K562 (cell line): Measurements from ENCODE around the gene NCR1. TPM values are rescaled to one million over a fixed set of nuclear protein-coding genes. Genes with fewer than 3 reads are reported as not detected.

Source experiments
- ATAC-seq: fragments of 200-7000 bp; cut with Tn5 transposase; 3 replicates; pipeline ENCODE4 v1.9.1; 2020; ENCODE audit warnings: moderate library complexity
- BruUV-seq: library from RNA; stranded (reverse); fragments of 400-500 nt; replicated peaks from 2 replicates; lab custom pipeline; 2021; lab: Mats Ljungman, UMichigan
- CTCF ChIA-PET: fragments of 300-600 bp; formaldehyde crosslinking; extraction: SDS; loops from one replicate; lab custom pipeline; 2021; ENCODE audit warnings: low intra/inter-chr PET ratio; lab: Yijun Ruan, JAX
- POLR2A ChIA-PET: fragments of 300-600, 350-650 bp; sonication (Branson Sonifier 250); formaldehyde crosslinking; extraction: SDS; loops from one replicate; lab custom pipeline; 2021; ENCODE audit warnings: antibody characterized with exemption, inconsistent platforms; lab: Yijun Ruan, JAX
- DNase-seq, 4 experiments: peaks; one replicate each; pipeline versions ENCODE4 v3.0.0 to v3.0.0-alpha.2; 2011 to 2018; ENCODE audit warnings: low spot score in 3 of 4, mixed read lengths in 3 of 4; ENCODE audit errors: extremely low read depth in 1 of 4
- FAIRE-seq: peaks from 2 replicates; lab custom pipeline; 2011; peaks lifted over from hg19 to GRCh38; lab: Jason Lieb, UNC
- H2AFZ ChIP-seq: 2 replicates; pipeline ENCODE4 v1.6.0; 2011; ENCODE audit warnings: low read depth, low read length, control low read depth, inconsistent platforms
- H3K27ac ChIP-seq: fragments of 200-600 bp; 3 replicates; pipeline ENCODE4 v1.8.0; 2011; ENCODE audit warnings: low read depth, mild to moderate bottlenecking, control low read depth, inconsistent platforms, low read length, moderate library complexity, mixed read lengths; ENCODE audit errors: extremely low read depth
- H3K27me3 ChIP-seq, 2 experiments: fragments of 300-600 bp in 1 of 2; 2 replicates in 1 of 2; 3 replicates in 1 of 2; pipeline versions ENCODE4 v1.6.0 to v1.8.0; 2011; ENCODE audit warnings: inconsistent platforms in 2 of 2, low read length in 2 of 2, mild to moderate bottlenecking in 1 of 2, mixed read lengths in 1 of 2, moderate library complexity in 1 of 2; ENCODE audit not compliant: control insufficient read depth in 2 of 2, insufficient read depth in 2 of 2
- H3K36me3 ChIP-seq: fragments of 300-600 bp; 3 replicates; pipeline ENCODE4 v1.8.0; 2011; ENCODE audit warnings: mild to moderate bottlenecking, low read length, inconsistent platforms; ENCODE audit not compliant: control insufficient read depth, insufficient read depth
- H3K4me1 ChIP-seq, 2 experiments: fragments of 200-600 bp in 1 of 2; replicated peaks in 1 of 2; 2 replicates in 1 of 2; 3 replicates in 1 of 2; pipeline versions ENCODE4 v1.5.1 to v1.8.0; 2011; ENCODE audit warnings: inconsistent platforms in 2 of 2, low read length in 2 of 2, mild to moderate bottlenecking in 1 of 2, mixed read lengths in 1 of 2, moderate library complexity in 1 of 2; ENCODE audit not compliant: control insufficient read depth in 2 of 2, insufficient read depth in 2 of 2
- H3K4me2 ChIP-seq: 2 replicates; pipeline ENCODE4 v1.6.1; 2011; ENCODE audit warnings: low read length, control low read depth, inconsistent platforms, mixed read lengths; ENCODE audit not compliant: insufficient read depth
- H3K4me3 ChIP-seq: fragments of 200-600 bp; sonication (generic), shearing (Covaris generic); 2 replicates; pipeline ENCODE4 v1.5.1; 2016; ENCODE audit warnings: control low read depth, inconsistent platforms
- H3K79me2 ChIP-seq: fragments of 200-600 bp; 3 replicates; pipeline ENCODE4 v1.8.0; 2011; ENCODE audit warnings: low read length, inconsistent platforms; ENCODE audit not compliant: control insufficient read depth, insufficient read depth
- H3K9ac ChIP-seq, 2 experiments: 2 replicates each; pipeline versions ENCODE4 v1.6.0 to v1.6.1; 2011; ENCODE audit warnings: low read depth in 2 of 2, low read length in 2 of 2, control low read depth in 1 of 2, inconsistent platforms in 1 of 2, mild to moderate bottlenecking in 1 of 2, mixed read lengths in 1 of 2; ENCODE audit not compliant: insufficient read depth in 1 of 2
- H3K9me1 ChIP-seq: one replicate; pipeline ENCODE4 v1.6.0; 2011; ENCODE audit warnings: inconsistent platforms, mild to moderate bottlenecking, low read length, moderate library complexity; ENCODE audit not compliant: control insufficient read depth, insufficient read depth
- H3K9me3 ChIP-seq: replicated peaks from 2 replicates; pipeline ENCODE4 v1.5.1; 2011; ENCODE audit warnings: low read depth, low read length, inconsistent platforms; ENCODE audit not compliant: control insufficient read depth, insufficient read depth
- H4K20me1 ChIP-seq: replicated peaks from 2 replicates; pipeline ENCODE4 v1.6.1; 2011; ENCODE audit warnings: low read length, inconsistent platforms, mixed read lengths; ENCODE audit not compliant: control insufficient read depth, insufficient read depth
- CTCF ChIP-seq, 3 experiments: IDR thresholded peaks in 2 of 3; conservative IDR thresholded peaks in 1 of 3; 2 replicates each; pipeline ENCODE4 v1.5.1; 2011 to 2012; ENCODE audit warnings: low read length in 3 of 3, mild to moderate bottlenecking in 3 of 3, control low read depth in 2 of 3, improper control_type of control experiment in 1 of 3, inconsistent platforms in 1 of 3, low read depth in 1 of 3, mixed read lengths in 1 of 3, moderate library complexity in 1 of 3; ENCODE audit not compliant: insufficient read depth in 2 of 3
- GTF3C2 ChIP-seq: IDR thresholded peaks from 3 replicates; pipeline ENCODE4 v1.6.1; 2011; ENCODE audit warnings: borderline replicate concordance, mild to moderate bottlenecking, moderate library complexity; ENCODE audit not compliant: insufficient read length; ENCODE audit errors: extremely low read depth
- KLF16 ChIP-seq: IDR thresholded peaks from 2 replicates; pipeline ENCODE4 v1.6.1; 2016; ENCODE audit warnings: antibody characterized with exemption
- MAFG ChIP-seq: fragments of 450-650 bp; conservative IDR thresholded peaks from 2 replicates; pipeline ENCODE4 v1.6.1; 2016; ENCODE audit warnings: missing genetic modification characterization, missing compliant biosample characterization
- RAD21 ChIP-seq, 2 experiments: fragments of 250-450 bp in 1 of 2; fragments of 450-650 bp in 1 of 2; sonication (Bioruptor Pico) in 1 of 2; formaldehyde crosslinking in 1 of 2; IDR thresholded peaks in 1 of 2; conservative IDR thresholded peaks in 1 of 2; 2 replicates each; pipeline versions ENCODE4 v1.4.0 to v1.8.0; 2020 to 2022; ENCODE audit warnings: mild to moderate bottlenecking in 2 of 2, moderate library complexity in 1 of 2
- THAP12 ChIP-seq: fragments of 250-450 bp; sonication (Bioruptor Pico); IDR thresholded peaks from 2 replicates; pipeline ENCODE4 v1.9.0; 2021; ENCODE audit warnings: mild to moderate bottlenecking, inconsistent platforms
- ZBTB1 ChIP-seq: sonication (generic); formaldehyde crosslinking; IDR thresholded peaks from 2 replicates; pipeline ENCODE4 v1.8.1; 2023; ENCODE audit warnings: missing genetic modification reagents, low read depth, mild to moderate bottlenecking, borderline replicate concordance
- ZFP91 ChIP-seq: sonication (generic); formaldehyde crosslinking; IDR thresholded peaks from 2 replicates; pipeline ENCODE4 v1.8.0; 2022; ENCODE audit warnings: mild to moderate bottlenecking, missing genetic modification reagents
- ZNF121 ChIP-seq: sonication (generic); formaldehyde crosslinking; conservative IDR thresholded peaks from 2 replicates; pipeline ENCODE4 v1.8.0; 2022; ENCODE audit warnings: missing genetic modification reagents
- ZNF24 ChIP-seq: fragments of 450-650 bp; IDR thresholded peaks from 2 replicates; pipeline ENCODE4 v1.6.1; 2016
- ZNF551 ChIP-seq: fragments of 250-450 bp; sonication (Bioruptor Pico); IDR thresholded peaks from 2 replicates; pipeline ENCODE4 v1.5.0; 2021; ENCODE audit warnings: mild to moderate bottlenecking, moderate library complexity
- ZNF586 ChIP-seq: fragments of 450-650 bp; formaldehyde crosslinking; conservative IDR thresholded peaks from 2 replicates; pipeline ENCODE4 v1.4.0; 2020; ENCODE audit warnings: mild to moderate bottlenecking, moderate library complexity
- WGBS: fragments of 100-300 bp; shearing (Covaris generic); methylation state at CpG from one replicate; pipeline ENCODE4 v1.1.6; 2016; ENCODE audit warnings: low coverage, mixed read lengths; ENCODE audit not compliant: insufficient coverage; ENCODE audit errors: missing lambda C conversion rate; 5-methylcytosine and 5-hydroxymethylcytosine counted together
- in situ Hi-C: fragments of 300-500 bp; cut with MboI; formaldehyde crosslinking; loops from 4 replicates; pipeline ENCODE4 v1.15.0; 2018; ENCODE audit warnings: inconsistent platforms, mixed read lengths
- intact Hi-C: fragments of 100-400 bp; cut with micrococcal nuclease; formaldehyde crosslinking; loops from 2 replicates; pipeline ENCODE4 v1.14.2; 2022
- polyA plus RNA-seq, 8 experiments: library from polyadenylated mRNA; depleted of rRNA in 4 of 8; stranded (reverse) in 5 of 8; unstranded in 3 of 8; fragments of >200 nt; fragmentation: Nextera tagmentation in 2 of 8; fragmentation: Illumina TruSeq in 1 of 8; extraction: Ambion mirVana in 2 of 8; extraction: Trizol in 1 of 8; gene quantifications; 2 replicates each; pipeline versions ENCODE4 v1.2.1 to v1.2.3, GENCODE V29; 2011 to 2014; ENCODE audit warnings: inconsistent platforms in 1 of 8, missing spikeins in 1 of 8
- total RNA-seq, 7 experiments: library from RNA; depleted of rRNA in 6 of 7; stranded (reverse); fragments of >200 nt in 6 of 7; fragmentation: Illumina TruSeq in 2 of 7; extraction: Trizol in 2 of 7; gene quantifications; 2 replicates each; pipeline versions ENCODE4 v1.2.1 to v1.2.3, GENCODE V29; 2011 to 2021; ENCODE audit warnings: low replicate concordance in 1 of 7

Gene NCR1
- total and polyA plus RNA-seq, 9 of the 15 experiments (the other 6 are each of a cell fraction or from before 2014, with no cell fraction given): 0.25 to 3.1 (median 1.2) TPM

- no peak overlapping the region for H3K9ac ChIP-seq
- H2AFZ ChIP-seq: peak overlapping the region; percentile 62
- ChIA-PET CTCF (interaction anchor here (0.6 to 1.7 kb wide), 2 partner anchors 216 to 380 kb away, joined by 3 to 5 read pairs; no protein-coding TSS in a partner anchor), POLR2A (no interaction called here)
- H3K36me3 ChIP-seq: no peaks in the 10 kb centered on the region
- H3K4me3 ChIP-seq: no peak overlapping the region
- ATAC-seq: no peak
- no peak for FAIRE-seq
- no TSS peak for BruUV-seq
- DNase-seq: no peak
- intact Hi-C loops: loop anchor here (10.0 kb wide), 2 partner anchors 162 to 208 kb away; no protein-coding TSS in a partner anchor
- no peak overlapping the region for H3K27ac ChIP-seq
- no peak overlapping the region for H3K4me2 ChIP-seq
- H3K27me3 ChIP-seq: peaks cover 7 to 20% of the 10 kb centered on the region in 2 experiments
- in situ Hi-C loops: loop anchor here (5.0 kb wide), 1 partner anchor 40 kb away; no protein-coding TSS in a partner anchor
- WGBS: 33% methylated on average over 6 of the region's 7 CpGs
- H3K9me1 ChIP-seq: no peaks in the 10 kb centered on the region
- no peaks in the 10 kb centered on the region for H4K20me1 ChIP-seq
- H3K79me2 ChIP-seq: no peaks in the 10 kb centered on the region
- H3K4me1 ChIP-seq: peaks cover 0 to 15% of the 10 kb centered on the region in 2 experiments; a peak in 3 of 5 replicates
- no peaks in the 10 kb centered on the region for H3K9me3 ChIP-seq
- TF ChIP-seq ZBTB1 (CRISPR knock-in tag) (no peak), ZNF551 (CRISPR knock-in tag) (no peak), ZNF24 (no peak), ZNF121 (0 out of 2 replicates have a peak, but pooled peaks have one; percentile 8), GTF3C2 (no peak), RAD21 (CRISPR knock-in tag; conservative IDR thresholded peaks at IDR 0.05 in 1 of 2, IDR thresholded peaks at IDR 0.05 in 1 of 2) (peak in 1 of 2 experiments; percentile 38; a peak in 1 of 4 replicates), ZFP91 (CRISPR knock-in tag) (no peak), CTCF (IDR thresholded peaks at IDR 0.05 in 2 of 3, conservative IDR thresholded peaks at IDR 0.05 in 1 of 3; ENCODE audit: insufficient read depth in 2 of 3, low read depth in 1 of 3, low read length in 3 of 3) (peak; percentile 23 to 41 (median 31); a peak in 3 of 6 replicates), MAFG (no peak), ZNF586 (no peak), THAP12 (CRISPR knock-in tag) (no peak), KLF16 (no peak)
Observed at GRCh38 chr19:54882758-54883157, 23.2 kb upstream of the NCR1 start.
